ENCODE measurements around the gene KRT39.

Gene KRT39

DNA sequence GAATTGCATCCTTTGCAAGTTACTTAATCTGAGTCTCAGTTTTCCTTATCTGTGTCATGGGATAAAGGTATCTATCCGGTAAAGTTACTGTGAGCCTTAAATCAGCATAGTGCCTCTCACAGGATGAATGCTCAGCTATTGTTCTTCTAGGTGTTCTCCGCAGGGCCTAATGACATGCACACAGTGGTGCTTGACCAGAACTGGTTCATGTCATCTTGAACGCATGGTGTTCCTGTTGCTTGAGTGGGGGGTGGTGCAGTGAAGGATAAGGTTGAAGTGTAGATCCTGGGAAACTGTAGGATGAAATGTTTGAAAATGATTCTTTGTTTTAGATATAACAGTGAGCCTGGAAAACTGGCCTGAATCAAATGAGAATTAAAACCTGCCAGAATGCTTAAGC, 13.4 kb upstream of the KRT39 start:
- DNase-seq = no peak

DNA sequence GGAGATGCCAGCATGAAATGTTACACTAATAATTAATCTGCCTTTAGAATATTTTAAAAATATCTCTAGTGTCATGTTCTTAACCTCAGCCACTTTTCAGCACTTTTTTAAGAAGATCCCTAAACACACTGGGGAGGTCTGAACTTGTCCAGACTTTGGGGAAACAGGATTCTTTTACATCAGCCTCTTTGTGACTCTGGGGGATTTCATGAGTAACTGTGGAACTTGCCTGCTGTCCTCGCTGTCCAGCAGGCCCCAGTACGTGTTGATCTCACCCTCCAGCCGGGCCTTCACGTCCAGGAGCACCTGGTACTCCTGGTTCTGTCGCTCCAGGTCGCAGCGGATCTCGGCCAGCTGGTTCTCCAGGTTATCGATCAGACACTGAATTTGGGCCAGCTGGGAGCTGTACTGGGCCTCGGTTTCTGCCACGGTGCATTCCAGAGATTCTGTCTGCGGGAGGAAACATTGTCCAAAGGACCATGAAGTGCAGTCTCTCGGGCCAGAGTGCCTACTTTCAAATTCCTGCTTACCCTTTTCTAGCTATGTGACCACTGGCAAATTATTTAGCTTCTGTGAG, 11.9 kb upstream of the KRT39 start:
- DNase-seq = no peak

DNA sequence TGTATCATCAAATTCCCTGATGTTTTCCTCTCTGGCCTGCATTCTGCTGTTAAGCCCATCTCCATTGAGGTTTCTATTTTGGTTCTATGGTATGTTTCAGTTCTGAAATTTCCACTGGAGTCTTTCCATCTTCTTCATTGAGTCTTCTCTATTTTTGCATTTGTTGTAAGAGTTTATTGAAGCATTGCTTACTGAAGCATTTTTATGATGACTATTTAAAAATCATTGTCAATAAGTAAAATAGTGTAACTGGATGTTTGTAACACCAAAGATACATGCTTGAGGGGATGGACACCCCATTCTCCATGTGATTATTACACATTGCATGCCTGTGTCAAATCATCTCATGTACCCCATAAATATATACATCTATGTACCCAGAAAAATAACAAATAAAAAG, 8.8 kb upstream of the KRT39 start:
- DNase-seq = no peak

DNA sequence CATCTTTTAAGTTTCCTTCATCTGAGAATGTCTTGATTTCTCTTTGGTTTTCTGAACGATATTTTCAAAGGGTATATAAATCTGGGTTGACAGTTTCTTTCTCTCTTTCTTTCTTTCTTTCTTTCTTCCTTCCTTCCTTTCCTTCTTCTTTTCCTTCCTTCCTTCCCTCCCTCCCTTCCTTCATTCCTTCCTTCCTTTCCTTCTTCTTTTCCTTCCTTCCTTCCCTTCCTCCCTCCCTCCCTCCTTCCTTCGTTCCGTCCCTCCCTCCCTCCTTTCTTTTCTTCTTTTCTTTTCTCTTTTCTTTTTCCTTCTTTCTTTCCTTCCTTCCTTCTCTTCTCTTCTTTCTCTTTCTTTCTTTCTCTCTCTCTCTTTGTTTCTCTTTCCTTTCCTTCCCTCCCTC, 7.6 kb upstream of the KRT39 start:
- no peak for DNase-seq

DNA sequence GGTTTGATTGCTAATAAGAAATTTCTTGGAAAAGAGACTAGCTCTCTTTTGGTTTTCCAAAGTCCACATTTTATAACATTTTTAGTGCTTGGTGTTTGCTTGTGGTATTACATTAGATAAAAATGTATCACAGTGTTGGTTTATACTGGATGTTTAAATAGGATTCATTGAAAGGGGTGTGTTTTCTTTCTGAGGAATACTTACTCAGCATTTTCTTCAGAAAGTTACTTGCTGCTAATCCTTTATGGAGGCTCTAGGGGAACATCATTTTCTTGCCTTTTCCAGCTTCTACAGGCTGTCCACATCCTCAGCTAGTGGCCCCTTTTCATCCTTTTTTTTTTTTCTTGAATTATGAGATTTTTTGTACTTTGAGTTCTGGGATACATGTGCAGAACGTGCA, 834 bp upstream of the KRT39 start:
- DNase-seq = no peak

DNA sequence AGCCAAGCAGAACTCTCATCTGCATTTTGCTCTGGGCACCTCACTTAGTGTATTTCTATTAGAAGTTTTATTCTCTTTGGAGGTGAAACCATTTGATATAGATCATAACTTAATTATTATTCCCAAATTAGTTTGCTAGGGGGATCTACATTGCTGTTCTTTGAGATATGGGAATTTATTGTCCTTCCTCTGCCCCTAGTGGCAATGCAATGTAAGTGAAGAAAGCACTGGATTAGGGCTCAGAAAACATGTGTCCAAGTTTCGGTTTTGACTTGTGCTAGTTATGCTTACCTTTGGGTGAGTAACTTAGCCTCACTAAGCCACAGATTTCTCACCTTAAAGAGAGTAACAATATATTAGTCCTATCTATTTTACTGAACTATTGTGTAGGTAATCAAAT, 2.9 kb downstream of the KRT39 start:
- peak; percentile 17 for DNase-seq

DNA sequence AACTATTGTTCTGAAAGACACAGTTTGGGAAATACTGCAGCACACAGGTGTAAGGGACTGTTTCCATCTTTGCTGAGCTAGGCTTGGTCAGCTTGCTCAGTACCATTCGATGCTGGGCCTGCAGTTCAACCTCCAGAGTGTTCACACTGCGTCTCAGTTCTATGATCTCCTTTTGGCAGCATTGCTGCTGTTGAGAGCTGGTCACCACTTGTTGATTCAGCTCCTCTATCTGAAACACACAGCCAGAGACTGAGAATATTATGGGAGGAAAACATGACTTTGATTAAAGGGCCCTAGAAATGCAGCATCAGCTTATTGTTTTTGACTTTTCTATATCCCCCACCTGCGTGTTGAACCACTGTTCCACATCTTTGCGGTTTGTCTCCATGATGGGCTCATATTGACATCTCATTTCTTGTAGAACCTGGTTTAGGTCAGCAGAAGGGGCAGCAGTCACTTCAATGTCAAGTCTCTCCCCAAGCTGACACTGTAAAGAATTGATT, 4.6 kb downstream of the KRT39 start:
- no peak for DNase-seq

DNA sequence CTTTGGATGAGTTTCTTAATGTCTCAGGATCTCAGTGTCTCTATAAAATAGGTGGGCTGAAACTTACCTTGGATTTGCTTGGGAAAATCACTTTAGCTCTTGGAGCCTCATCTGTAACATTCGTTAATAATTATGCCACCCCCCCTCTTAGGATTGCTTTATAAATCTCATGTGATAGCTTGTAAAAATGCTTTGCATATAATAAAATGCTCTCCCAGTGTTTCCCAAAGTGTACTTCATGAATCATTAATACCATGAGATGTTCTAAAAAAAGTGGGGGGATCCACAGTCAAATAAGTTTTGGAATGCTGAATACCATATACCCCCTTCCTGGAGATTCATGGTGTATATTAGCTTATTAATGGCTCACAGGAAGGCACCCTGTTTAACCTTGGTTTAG, 5.2 kb downstream of the KRT39 start:
- no peak for DNase-seq

DNA sequence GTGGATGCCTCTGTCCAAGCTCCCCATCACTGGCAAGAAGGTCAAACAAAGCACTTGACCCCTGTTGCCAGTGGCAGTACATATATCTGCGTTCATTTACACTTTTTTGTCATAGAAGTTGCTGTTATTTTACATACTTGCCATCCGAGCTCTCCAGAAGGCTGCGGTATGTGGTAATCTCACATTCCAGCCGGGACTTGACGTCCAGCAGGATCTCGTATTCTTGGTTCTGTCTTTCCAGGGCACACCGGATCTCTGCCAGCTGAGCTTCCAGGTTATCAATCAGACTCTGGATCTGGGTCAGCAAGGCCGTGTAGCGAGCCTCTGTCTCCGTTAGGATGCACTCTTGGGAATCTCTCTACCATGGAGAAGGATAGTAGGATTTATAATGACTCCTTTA, 6.6 kb downstream of the KRT39 start:
- DNase-seq = no peak

DNA sequence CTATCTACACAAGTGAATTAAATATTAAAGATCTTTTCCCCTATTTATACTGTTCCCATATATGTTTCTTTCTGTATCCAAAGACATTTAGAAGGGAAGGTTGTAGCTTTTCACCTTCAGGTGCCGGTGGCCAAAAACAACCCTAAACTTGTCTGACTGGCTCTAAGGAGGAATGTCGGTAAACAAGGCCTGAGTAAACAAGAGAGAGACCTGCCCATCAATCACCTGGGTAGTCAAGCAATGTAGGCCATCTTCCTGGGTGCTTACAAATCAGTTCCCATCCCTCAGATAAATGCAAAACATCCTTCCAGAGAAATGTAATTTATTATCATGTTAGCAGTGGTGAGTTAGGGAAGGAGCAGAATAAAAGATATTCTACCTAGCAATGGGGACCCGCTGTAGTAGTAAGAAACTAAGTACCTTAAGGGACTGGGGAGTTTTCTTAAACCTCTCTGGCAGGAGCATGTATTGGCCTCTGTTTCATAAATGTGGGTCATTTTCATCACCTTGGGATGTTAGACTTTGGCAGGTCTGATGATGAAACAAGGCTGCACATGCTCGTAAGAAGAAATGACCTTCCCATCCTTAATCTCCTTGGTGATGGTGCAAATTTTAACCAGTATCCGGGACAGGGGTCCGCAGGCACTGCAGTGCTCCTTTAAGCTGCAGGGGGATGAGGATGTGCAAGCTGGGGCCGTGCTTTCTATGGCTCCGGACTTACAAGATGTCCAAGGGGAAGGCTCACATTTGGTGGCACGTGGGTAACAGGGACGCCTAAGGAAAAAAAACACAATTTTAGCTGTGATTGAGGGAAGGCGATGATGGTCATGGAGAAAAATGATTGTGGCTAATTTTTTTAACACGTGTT, 8.4 kb downstream of the KRT39 start:
- no peak for DNase-seq

DNA sequence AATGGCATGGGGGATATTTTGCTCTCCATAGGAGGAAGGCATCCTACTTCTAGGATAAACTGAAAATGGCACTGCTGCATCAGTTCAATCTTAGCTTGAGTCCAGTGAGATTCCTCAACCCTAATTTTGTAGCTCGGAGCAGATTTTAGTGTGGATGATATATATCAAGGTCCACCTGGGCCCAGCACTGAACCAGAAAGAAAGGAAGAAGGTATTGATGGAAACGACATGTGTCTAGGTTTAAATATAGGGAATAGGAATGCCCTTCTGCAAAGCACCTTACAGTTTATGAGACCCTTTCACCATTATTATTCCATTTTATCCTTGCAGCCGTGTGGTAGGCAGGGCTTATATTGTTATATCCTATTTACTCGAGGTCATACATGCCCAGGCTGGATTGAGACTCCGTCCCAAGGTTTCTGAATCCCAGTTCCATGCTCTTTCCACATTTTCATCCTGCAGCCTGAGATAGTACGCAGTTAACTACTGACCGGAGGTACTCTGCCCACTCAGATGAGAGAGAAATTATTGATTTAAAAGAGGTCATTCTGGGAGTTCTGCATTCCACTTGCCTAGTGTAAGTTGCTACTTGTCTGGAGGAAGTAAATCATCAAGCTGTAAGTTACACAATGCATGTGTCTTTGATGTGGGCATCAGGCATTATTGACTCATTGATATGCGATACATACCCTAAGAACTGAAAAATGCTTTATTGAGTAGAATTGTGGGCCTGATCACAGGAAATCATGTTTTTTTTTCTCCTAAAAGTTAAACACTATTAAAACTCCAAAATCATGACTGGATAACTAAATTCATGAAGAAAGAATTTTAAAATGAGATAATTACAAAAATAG, 10.1 kb downstream of the KRT39 start:
- DNase-seq = no peak

DNA sequence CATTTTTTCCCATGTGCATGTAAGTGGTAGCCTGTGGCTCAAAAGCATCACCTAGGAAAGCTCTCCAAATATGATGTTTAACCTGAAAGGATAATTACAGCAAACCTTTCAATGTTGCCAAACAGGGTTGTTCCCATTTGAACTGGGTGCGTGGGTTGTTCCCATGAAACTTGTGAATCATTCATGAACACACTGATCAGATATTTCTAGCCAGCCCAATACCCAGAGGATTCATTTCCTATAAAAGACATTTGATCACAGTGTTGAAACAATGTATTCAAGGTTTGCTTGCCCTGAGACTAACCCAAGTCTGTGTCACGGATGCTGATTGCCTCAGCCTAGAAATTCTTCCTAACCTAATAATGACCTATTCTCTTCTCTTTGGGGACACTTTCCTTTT, 12.9 kb downstream of the KRT39 start:
- DNase-seq = no peak

DNA sequence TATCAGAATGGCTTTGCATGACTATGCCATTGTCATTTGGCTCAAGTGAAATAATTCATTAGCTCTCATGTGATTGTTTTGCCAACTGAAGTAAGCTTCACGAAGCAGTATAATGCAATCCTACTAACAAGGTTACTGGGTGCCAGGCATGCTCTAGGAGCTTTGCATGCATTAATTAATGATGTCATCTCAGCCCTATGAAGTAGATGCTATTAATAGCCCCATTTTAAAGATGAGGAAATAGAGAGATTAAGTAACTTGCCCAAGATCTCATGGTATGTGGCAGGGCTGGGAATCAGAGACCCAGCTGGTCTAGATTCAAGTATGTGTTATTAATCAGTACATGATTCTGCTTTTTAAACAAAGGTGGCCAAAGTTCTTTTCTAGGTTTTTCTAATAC, 14.1 kb downstream of the KRT39 start:
- no peak for DNase-seq

DNA sequence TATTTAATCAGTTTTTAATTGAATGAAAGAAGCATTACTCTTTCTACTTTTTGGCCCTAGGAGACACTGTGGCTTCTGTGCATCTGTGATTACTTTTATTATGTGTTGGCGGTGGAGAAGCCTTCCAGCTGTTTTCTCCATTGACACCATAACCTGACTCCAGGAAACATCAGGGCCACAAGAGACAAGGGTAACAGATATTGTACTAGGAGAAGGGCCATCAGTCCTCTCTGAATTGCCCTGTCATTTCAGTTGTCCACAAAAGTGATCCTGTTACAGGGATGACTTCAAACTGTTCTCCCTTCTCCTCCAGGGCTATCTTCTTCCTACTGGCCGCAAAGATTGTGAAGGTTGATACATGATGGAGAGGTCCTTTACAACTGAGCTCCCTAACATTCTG, 14.6 kb downstream of the KRT39 start:
- DNase-seq = no peak

DNA sequence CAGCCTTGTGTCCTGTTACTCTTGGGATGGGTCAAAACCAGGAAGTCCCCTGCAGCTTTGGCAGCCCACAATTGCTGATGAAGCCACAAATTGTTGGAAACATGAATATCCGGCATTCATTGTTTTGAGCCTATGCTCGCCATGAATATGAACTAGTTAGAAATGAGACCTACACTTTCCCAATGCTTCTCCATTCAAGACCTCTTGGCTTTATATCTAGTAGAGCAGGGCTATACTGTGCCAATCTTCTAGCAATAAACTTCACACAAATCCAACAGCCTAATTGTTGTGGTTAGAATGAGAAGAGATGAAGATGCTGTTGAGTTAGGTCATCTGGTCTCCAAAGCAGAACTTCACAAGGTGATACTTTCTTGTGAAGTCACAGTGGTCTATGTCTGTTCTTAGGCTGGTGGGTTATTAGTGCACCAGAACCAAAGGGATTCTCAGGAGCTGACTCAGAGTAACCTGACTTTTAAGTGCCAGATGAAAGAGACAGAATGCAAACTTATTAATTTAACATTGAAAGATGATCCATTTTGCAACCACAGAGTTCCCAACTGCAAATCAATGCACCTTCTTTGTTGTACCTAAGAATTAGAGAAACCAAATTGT, 15.6 kb downstream of the KRT39 start:
- no peak for DNase-seq

DNA sequence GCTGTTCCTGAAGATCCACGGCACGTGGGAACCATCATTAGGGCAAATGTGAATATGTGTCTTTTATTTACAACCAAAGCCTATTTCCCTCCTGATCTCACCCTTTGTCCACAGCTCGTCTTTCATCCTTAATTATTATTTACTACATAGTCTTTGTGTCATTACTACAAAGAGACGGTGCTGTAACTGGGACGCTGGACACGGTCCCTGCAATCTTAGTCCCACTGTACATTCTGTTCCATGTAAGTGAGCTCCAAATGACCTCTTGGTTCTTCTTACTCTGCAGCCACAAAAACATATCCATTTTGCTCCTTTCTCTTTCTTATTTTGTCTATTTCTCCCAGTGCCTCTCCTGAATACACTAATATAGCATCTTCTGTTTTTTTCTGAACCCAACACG, 16.6 kb downstream of the KRT39 start:
- no peak for DNase-seq

DNA sequence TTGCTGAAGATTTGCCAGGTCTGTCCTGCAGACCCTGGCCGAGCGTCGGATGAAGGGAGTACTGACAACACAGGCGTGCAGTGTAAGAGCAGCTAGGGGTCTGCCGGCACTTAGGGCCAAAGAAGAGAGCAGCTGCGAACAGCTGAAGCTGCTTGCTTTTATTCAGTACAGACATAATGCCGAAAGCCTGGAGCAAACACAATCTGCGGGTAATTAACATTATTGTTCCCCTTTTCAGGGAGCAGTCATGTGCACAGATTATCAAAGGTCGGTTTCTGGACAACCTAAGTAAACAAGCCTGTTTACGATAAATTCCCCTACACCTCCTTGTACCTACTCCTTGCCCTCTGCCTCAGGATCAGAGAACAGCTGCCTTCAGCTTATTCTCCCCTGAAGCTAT, 17.3 kb downstream of the KRT39 start:
- no peak for DNase-seq

DNA sequence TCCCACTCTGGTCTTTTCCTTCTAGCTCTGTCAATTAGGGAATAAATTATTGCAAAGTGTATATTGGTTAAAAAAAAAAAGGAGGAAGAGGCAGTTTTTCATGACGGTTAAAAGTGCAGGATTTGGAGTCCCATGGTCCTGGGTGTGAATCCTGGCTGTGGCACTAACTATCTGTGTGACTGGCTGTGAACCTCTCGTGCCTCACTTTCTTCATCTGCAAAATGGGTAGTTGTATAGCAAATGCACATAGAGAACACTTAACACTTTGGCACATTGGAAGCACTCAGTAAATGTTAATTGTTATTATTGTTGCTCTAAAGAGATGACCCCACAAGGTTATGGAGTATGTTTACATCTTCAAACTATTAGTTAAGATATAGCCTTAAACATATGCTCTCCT, 18.8 kb downstream of the KRT39 start:
- DNase-seq = no peak

DNA sequence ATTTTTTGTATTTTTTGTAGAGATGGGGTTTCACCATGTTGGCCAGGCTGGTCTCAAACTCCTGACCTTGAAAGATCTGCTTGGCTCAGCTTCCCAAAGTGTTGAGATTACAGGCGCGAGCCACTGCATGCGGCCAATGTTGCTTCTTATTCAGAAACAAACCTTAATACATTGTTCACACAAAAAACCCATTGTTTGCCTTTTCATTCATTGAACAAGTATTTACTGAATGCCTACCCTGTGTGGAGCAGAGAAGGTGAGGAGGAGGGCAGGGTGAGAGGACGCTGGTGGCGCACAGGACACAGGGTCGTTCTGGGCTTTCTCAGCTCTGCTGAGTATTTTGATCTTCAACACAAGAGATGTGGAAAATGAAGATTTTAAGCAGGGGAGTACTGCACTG, 21.3 kb downstream of the KRT39 start:
- no peak for DNase-seq

DNA sequence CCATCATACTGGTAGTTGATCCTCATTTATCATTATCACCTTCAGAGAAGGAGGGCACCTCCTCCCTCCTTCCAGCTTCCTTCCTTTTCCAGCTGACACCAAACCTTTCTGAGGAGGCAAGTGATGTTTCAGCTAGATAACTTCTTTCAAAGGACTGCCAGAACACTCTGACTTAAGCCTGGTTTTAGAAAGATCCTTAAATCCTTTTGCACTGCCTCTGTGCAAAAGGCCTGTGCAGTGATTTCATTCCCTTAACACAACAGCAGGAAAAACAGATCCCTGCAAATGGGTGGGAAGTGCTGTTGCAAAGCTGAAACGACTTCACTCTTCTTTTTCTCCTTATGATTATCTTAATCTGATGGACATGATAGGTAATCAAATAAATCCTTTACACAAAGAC, 22.2 kb downstream of the KRT39 start:
- no peak for DNase-seq

DNA sequence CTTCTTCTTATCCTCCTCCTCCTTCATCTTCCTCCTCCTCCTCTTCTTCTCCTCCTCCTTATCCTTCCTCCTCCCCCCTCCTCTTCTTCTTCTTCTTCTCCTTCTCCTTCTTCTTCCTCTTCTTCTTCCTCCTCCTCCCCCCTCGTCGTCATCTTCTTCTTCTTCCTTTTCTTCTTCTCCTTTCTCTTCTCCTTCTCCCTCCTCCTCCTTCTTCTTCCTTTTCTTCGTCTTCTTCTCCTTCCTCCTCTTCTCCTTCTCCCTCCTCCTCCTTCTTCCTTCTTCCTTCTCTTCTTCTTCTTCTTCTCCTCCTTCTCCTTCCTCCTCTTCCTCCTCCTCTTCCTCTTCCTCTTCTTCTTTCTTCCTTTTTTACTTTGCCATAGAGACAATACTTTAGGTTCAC, 24.2 kb downstream of the KRT39 start:
- DNase-seq = no peak

DNA sequence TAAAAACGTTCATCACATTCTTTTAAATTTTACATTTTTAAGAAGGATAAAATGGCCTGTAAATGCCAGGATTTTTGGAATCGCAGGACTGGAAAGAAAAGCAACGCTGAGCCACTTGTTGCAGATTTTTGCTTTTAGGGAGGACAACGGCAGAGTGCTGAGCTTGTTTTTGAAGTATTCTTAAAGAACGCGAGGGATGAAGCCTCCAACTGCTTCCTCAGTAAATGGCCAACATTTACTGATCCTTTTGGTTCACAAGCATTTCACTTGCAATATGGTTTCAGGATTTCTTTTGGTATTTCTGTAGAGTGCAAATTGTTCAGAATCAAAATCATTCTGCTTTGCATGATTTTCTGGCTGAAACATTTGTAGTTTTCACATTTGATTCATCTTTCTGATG, 26.5 kb downstream of the KRT39 start:
- DNase-seq = no peak

DNA sequence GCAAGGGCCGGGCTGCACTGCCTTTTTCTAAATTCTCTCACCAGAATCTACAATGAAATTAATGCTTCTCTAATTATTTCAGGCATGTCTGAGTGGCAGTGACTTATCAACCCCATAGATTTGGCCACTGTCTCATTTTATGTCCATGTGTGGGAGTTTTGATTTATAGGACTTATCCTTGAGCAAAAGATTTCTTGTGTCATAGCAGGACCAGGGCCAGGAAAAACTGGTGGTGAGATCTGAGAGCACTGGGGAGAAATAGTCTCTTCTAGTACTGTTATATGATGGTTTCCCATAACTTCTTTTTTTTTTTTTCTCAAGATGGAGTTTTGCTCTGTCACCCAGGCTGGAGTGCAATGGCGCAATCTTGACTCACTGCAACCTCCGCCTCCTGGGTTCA, 27.8 kb downstream of the KRT39 start:
- no peak for DNase-seq
